Measurements from ENCODE around the gene HLA-DOA.

DNA sequence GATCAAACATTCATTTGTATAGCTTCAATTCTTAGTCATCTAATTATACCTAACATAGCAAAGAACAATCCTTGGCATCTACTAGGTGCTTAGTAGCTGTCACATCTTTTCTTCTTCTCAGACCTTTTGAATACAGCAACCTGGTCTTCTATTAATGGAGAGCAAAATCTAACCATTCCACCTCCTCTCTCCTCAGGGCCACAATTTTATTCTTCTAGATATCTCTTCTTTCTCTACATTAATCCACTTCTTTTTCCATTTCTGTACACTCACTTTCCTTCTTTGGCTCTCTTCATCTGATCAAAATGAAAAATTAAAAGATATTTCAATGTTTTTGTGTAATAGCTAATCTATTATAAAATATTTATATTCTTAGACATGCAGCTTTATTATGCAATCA is 9.0 kb upstream of the HLA-DOA start:
- TF ChIP-seq, protein P1, sequence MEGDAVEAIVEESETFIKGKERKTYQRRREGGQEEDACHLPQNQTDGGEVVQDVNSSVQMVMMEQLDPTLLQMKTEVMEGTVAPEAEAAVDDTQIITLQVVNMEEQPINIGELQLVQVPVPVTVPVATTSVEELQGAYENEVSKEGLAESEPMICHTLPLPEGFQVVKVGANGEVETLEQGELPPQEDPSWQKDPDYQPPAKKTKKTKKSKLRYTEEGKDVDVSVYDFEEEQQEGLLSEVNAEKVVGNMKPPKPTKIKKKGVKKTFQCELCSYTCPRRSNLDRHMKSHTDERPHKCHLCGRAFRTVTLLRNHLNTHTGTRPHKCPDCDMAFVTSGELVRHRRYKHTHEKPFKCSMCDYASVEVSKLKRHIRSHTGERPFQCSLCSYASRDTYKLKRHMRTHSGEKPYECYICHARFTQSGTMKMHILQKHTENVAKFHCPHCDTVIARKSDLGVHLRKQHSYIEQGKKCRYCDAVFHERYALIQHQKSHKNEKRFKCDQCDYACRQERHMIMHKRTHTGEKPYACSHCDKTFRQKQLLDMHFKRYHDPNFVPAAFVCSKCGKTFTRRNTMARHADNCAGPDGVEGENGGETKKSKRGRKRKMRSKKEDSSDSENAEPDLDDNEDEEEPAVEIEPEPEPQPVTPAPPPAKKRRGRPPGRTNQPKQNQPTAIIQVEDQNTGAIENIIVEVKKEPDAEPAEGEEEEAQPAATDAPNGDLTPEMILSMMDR (conservative IDR thresholded peaks at IDR 0.05; ENCODE audit: low read depth, low read length) = no peak
- TF ChIP-seq EZH2 (IDR thresholded peaks at IDR 0.05; ENCODE audit: low read length, unreplicated experiment) = no peak

All from PC-3 (cell line).